22Rv1 (cell line): ENCODE measurements around the gene ARHGEF28.

ENCODE experiments used
- CTCF ChIP-seq: fragments of 450-650 bp; IDR thresholded peaks from 2 replicates; pipeline ENCODE4 v1.5.1; 2017; ENCODE audit warnings: mild to moderate bottlenecking
- ZFX ChIP-seq: fragments of 450-650 bp; IDR thresholded peaks from 2 replicates; pipeline ENCODE4 v1.6.1; 2017; ENCODE audit warnings: antibody characterized with exemption, borderline replicate concordance

GRCh38 chr5:73944581-73944980, 318.6 kb downstream of the ARHGEF28 start:
- TF ChIP-seq CTCF (no peak), ZFX (no peak)
